HepG2 (cell line): ENCODE measurements around the gene CCDC181. TPM values are rescaled to one million over a fixed set of nuclear protein-coding genes. Genes with fewer than 3 reads are reported as not detected.

Experiments used
- ATAC-seq: fragments of 200-7000 bp; cut with Tn5 transposase; 3 replicates; pipeline ENCODE4 v1.9.1; 2020; ENCODE audit warnings: mild to moderate bottlenecking, moderate library complexity
- BruUV-seq: library from RNA; stranded (reverse); fragments of 400-500 nt; replicated peaks from 2 replicates; lab custom pipeline; 2021; lab: Mats Ljungman, UMichigan
- CTCF ChIA-PET: fragments of 300-600 bp; formaldehyde crosslinking; extraction: SDS; loops from one replicate; lab custom pipeline; 2021; ENCODE audit warnings: low total read pairs, inconsistent platforms, low intra/inter-chr PET ratio; lab: Yijun Ruan, JAX
- POLR2A ChIA-PET: fragments of 350-600 bp; sonication (Branson Sonifier 250); formaldehyde crosslinking; loops from one replicate; lab custom pipeline; 2020; ENCODE audit warnings: antibody characterized with exemption, inconsistent platforms; lab: Yijun Ruan, JAX
- DNase-seq: peaks from one replicate; pipeline ENCODE4 v3.0.0-alpha.2; 2015; ENCODE audit warnings: low spot score
- FAIRE-seq: peaks from 3 replicates; lab custom pipeline; 2011; peaks lifted over from hg19 to GRCh38; lab: Jason Lieb, UNC
- H2AFZ ChIP-seq: one replicate; pipeline ENCODE4 v1.6.1; 2011; ENCODE audit warnings: low read length, inconsistent platforms
- H3K27ac ChIP-seq: fragments of 300-600 bp; 3 replicates; pipeline ENCODE4 v1.8.0; 2011; ENCODE audit warnings: mixed run types, mild to moderate bottlenecking, mixed read lengths, low read length, inconsistent platforms; ENCODE audit not compliant: insufficient read depth; ENCODE audit errors: extremely low read length
- H3K27me3 ChIP-seq, 2 experiments: fragments of 200-600 bp in 1 of 2; 2 replicates in 1 of 2; 3 replicates in 1 of 2; pipeline versions ENCODE4 v1.6.0 to v1.8.0; 2011; ENCODE audit warnings: low read length in 2 of 2, mild to moderate bottlenecking in 2 of 2, moderate library complexity in 2 of 2, inconsistent platforms in 1 of 2; ENCODE audit not compliant: insufficient read depth in 2 of 2, control insufficient read depth in 1 of 2
- H3K36me3 ChIP-seq, 2 experiments: fragments of 200-600 bp in 1 of 2; replicated peaks in 1 of 2; 2 replicates in 1 of 2; 3 replicates in 1 of 2; pipeline versions ENCODE4 v1.5.1 to v1.8.0; 2011; ENCODE audit warnings: low read length in 2 of 2, inconsistent platforms in 1 of 2; ENCODE audit not compliant: insufficient read depth in 2 of 2, control insufficient read depth in 1 of 2
- H3K4me1 ChIP-seq: 2 replicates; pipeline ENCODE4 v1.5.1; 2012; ENCODE audit warnings: low read length, inconsistent platforms; ENCODE audit not compliant: insufficient read depth
- H3K4me2 ChIP-seq: 2 replicates; pipeline ENCODE4 v1.6.0; 2011; ENCODE audit warnings: low read depth, low read length, inconsistent platforms
- H3K4me3 ChIP-seq, 3 experiments: fragments of 200-600 bp in 1 of 3; sonication (generic), shearing (Covaris generic) in 1 of 3; replicated peaks in 1 of 3; 2 replicates each; pipeline ENCODE4 v1.5.1; 2011 to 2016; ENCODE audit warnings: low read length in 3 of 3, inconsistent platforms in 2 of 3, low read depth in 2 of 3, mild to moderate bottlenecking in 2 of 3, control low read depth in 1 of 3, mixed read lengths in 1 of 3; ENCODE audit not compliant: insufficient read depth in 1 of 3
- H3K79me2 ChIP-seq: one replicate; pipeline ENCODE4 v1.6.1; 2011; ENCODE audit warnings: low read length, inconsistent platforms; ENCODE audit not compliant: insufficient read depth
- H3K9ac ChIP-seq: 2 replicates; pipeline ENCODE4 v1.6.0; 2011; ENCODE audit warnings: mild to moderate bottlenecking, low read depth, low read length, inconsistent platforms; ENCODE audit not compliant: insufficient read depth
- H3K9me3 ChIP-seq: 2 replicates; pipeline ENCODE4 v1.5.1; 2012; ENCODE audit warnings: mild to moderate bottlenecking, low read length
- H4K20me1 ChIP-seq: 2 replicates; pipeline ENCODE4 v1.6.0; 2011; ENCODE audit warnings: inconsistent platforms, mild to moderate bottlenecking, low read length, moderate library complexity; ENCODE audit not compliant: insufficient read depth
- DNMT3B ChIP-seq: conservative IDR thresholded peaks from 2 replicates; pipeline ENCODE4 v1.6.1; 2016; ENCODE audit warnings: missing biosample characterization, control low read depth
- EEA1 ChIP-seq: sonication (generic); formaldehyde crosslinking; IDR thresholded peaks from 2 replicates; pipeline ENCODE4 v1.5.1; 2020; ENCODE audit warnings: mild to moderate bottlenecking, missing genetic modification reagents, borderline replicate concordance
- ERF ChIP-seq: IDR thresholded peaks from 2 replicates; pipeline ENCODE4 v1.6.1; 2018; ENCODE audit warnings: missing biosample characterization, missing genetic modification reagents
- KMT2B ChIP-seq: IDR thresholded peaks from 2 replicates; pipeline ENCODE4 v1.6.1; 2016; ENCODE audit warnings: missing genetic modification reagents, missing compliant biosample characterization
- MZF1 ChIP-seq: sonication (generic); formaldehyde crosslinking; IDR thresholded peaks from 2 replicates; pipeline ENCODE4 v1.8.1; 2023; ENCODE audit warnings: mild to moderate bottlenecking, missing genetic modification reagents, borderline replicate concordance
- NR1H2 ChIP-seq: sonication (generic); formaldehyde crosslinking; IDR thresholded peaks from 2 replicates; pipeline ENCODE4 v1.8.1; 2022; ENCODE audit warnings: low read depth, missing genetic modification reagents, borderline replicate concordance
- PPARG ChIP-seq: conservative IDR thresholded peaks from 2 replicates; pipeline ENCODE4 v1.6.1; 2016; ENCODE audit warnings: missing biosample characterization, missing genetic modification reagents
- SP2 ChIP-seq: sonication (generic); formaldehyde crosslinking; IDR thresholded peaks from 2 replicates; pipeline ENCODE4 v1.5.1; 2020; ENCODE audit warnings: mild to moderate bottlenecking, missing genetic modification reagents
- ZNF709 ChIP-seq: sonication (generic); formaldehyde crosslinking; IDR thresholded peaks from 2 replicates; pipeline ENCODE4 v1.5.0; 2020; ENCODE audit warnings: mild to moderate bottlenecking, missing genetic modification reagents
- ZNF792 ChIP-seq: IDR thresholded peaks from 2 replicates; pipeline ENCODE4 v1.6.1; 2016
- ZNF816 ChIP-seq: sonication (generic); formaldehyde crosslinking; IDR thresholded peaks from 2 replicates; pipeline ENCODE4 v1.8.0; 2022; ENCODE audit warnings: missing genetic modification reagents, mild to moderate bottlenecking, borderline replicate concordance
- ZSCAN9 ChIP-seq: IDR thresholded peaks from 2 replicates; pipeline ENCODE4 v1.6.1; 2016; ENCODE audit warnings: borderline replicate concordance
- WGBS: methylation state at CpG from one replicate; pipeline ENCODE4 v1.1.6; 2017; ENCODE audit warnings: low lambda C conversion rate; 5-methylcytosine and 5-hydroxymethylcytosine counted together
- in situ Hi-C: cut with HindIII; loops from 2 replicates; pipeline ENCODE4 v1.10.0; 2017; ENCODE audit warnings: low pct_unique_long_range_greater_than_20kb; ENCODE audit not compliant: extremely low pct_ligation_motif_present
- intact Hi-C: fragments of 100-400 bp; cut with micrococcal nuclease; formaldehyde crosslinking; loops from one replicate; pipeline ENCODE4 v1.10.0; 2022; ENCODE audit not compliant: unreplicated experiment
- polyA plus RNA-seq, 8 experiments: library from polyadenylated mRNA; depleted of rRNA in 3 of 8; stranded (reverse) in 7 of 8; unstranded in 1 of 8; fragments of >200 nt; fragmentation: Illumina TruSeq in 4 of 8; extraction: Trizol in 4 of 8; gene quantifications; 2 replicates each; pipeline versions ENCODE4 v1.2.1 to v1.2.3, GENCODE V29; 2011 to 2016; ENCODE audit warnings: low read depth in 4 of 8, missing spikeins in 1 of 8, mixed read lengths in 1 of 8; ENCODE audit not compliant: insufficient read depth in 1 of 8
- total RNA-seq, 5 experiments: library from RNA; depleted of rRNA; stranded (reverse); fragments of >200 nt; fragmentation: Illumina TruSeq; extraction: Trizol; gene quantifications; 2 replicates each; pipeline ENCODE4 v1.2.3, GENCODE V29; 2016; ENCODE audit warnings: low read depth in 1 of 5
- TF ChIP-seq, protein P1 (sequence below): sonication (generic); formaldehyde crosslinking; IDR thresholded peaks from 2 replicates; pipeline ENCODE4 v1.4.0; 2020; ENCODE audit warnings: mild to moderate bottlenecking, missing genetic modification reagents, borderline replicate concordance

CCDC181 gene
- total and polyA plus RNA-seq, 2 of the 13 experiments (the other 11 are each of a cell fraction or from before 2014, with no cell fraction given) = 0.07 TPM; not detected in 1

GRCh38 chr1:169443923-169444322 is 16.6 kb upstream of the CCDC181 start:
- Histone ChIP-seq H3K79me2 (no peaks in the 10 kb centered on the region), H3K4me1 (no peaks in the 10 kb centered on the region), H3K36me3 (no peaks in the 10 kb centered on the region), H3K27ac (no peak overlapping the region), H4K20me1 (no peaks in the 10 kb centered on the region), H3K9ac (no peak overlapping the region), H3K4me3 (no peak overlapping the region), H3K4me2 (no peak overlapping the region), H2AFZ (no peak overlapping the region), H3K27me3 (no peaks in the 10 kb centered on the region), H3K9me3 (no peaks in the 10 kb centered on the region)
- DNase-seq (no peak), FAIRE-seq (no peak), ATAC-seq (no peak)
- WGBS = 2% methylated on average over 3 of the region's 3 CpGs
- TF ChIP-seq EEA1 (no peak), ZNF816 (CRISPR knock-in tag) (no peak), MZF1 (no peak), SP2 (no peak), KMT2B (CRISPR knock-in tag) (no peak), ZNF709 (CRISPR knock-in tag) (no peak), ZSCAN9 (CRISPR knock-in tag) (no peak), ZNF792 (CRISPR knock-in tag) (no peak), PPARG (CRISPR knock-in tag) (no peak), NR1H2 (CRISPR knock-in tag) (no peak), DNMT3B (no peak), ERF (CRISPR knock-in tag) (no peak)
- TF ChIP-seq, protein P1, sequence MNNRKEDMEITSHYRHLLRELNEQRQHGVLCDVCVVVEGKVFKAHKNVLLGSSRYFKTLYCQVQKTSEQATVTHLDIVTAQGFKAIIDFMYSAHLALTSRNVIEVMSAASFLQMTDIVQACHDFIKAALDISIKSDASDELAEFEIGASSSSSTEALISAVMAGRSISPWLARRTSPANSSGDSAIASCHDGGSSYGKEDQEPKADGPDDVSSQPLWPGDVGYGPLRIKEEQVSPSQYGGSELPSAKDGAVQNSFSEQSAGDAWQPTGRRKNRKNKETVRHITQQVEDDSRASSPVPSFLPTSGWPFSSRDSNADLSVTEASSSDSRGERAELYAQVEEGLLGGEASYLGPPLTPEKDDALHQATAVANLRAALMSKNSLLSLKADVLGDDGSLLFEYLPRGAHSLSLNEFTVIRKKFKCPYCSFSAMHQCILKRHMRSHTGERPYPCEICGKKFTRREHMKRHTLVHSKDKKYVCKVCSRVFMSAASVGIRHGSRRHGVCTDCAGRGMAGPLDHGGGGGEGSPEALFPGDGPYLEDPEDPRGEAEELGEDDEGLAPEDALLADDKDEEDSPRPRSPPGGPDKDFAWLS (CRISPR knock-in tag) = no peak
- no TSS peak for BruUV-seq
- intact Hi-C loops (no loop called here), in situ Hi-C loops (no loop called here)
- ChIA-PET POLR2A (no interaction called here), CTCF (no interaction called here)
